BLaER1 treated with 17β-estradiol and CSF1 and Interleukin-3, amounts not matched to agents 10 nM and 100 nM (cell line): ENCODE measurements around the gene ELK4.

Source experiments
- H3K27ac ChIP-seq, 11 experiments: shearing (Covaris generic); formaldehyde crosslinking; 2 replicates each; pipeline ENCODE4 v1.8.1; 2022
- H3K27me3 ChIP-seq, 11 experiments: shearing (Covaris generic); formaldehyde crosslinking; 2 replicates each; pipeline ENCODE4 v1.8.1; 2022
- H3K36me3 ChIP-seq, 11 experiments: shearing (Covaris generic); formaldehyde crosslinking; 2 replicates each; pipeline ENCODE4 v1.8.1; 2022
- H3K4me1 ChIP-seq, 10 experiments: shearing (Covaris generic); formaldehyde crosslinking; 2 replicates each; pipeline ENCODE4 v1.8.1; 2022
- H3K4me2 ChIP-seq, 11 experiments: shearing (Covaris generic); formaldehyde crosslinking; 2 replicates each; pipeline ENCODE4 v1.8.1; 2022
- H3K4me3 ChIP-seq, 10 experiments: shearing (Covaris generic); formaldehyde crosslinking; 2 replicates each; pipeline ENCODE4 v1.8.1; 2022
- H3K9ac ChIP-seq, 11 experiments: shearing (Covaris generic); formaldehyde crosslinking; 2 replicates each; pipeline ENCODE4 v1.8.1; 2022
- H3K9me3 ChIP-seq, 11 experiments: shearing (Covaris generic); formaldehyde crosslinking; replicated peaks in 1 of 11; 2 replicates each; pipeline ENCODE4 v1.8.1; 2022
- H4K20me1 ChIP-seq, 11 experiments: shearing (Covaris generic); formaldehyde crosslinking; 2 replicates each; pipeline ENCODE4 v1.8.1; 2022
- Cebpa-rat ChIP-seq, 11 experiments: shearing (Covaris generic); IDR thresholded peaks; 2 replicates each; pipeline ENCODE4 v1.8.1; 2022

The ELK4 gene

GRCh38 chr1:205627956-205628355 lies 3.9 kb downstream of the ELK4 start:
- no peaks in the 10 kb centered on the region for H3K9me3 ChIP-seq
- H4K20me1 ChIP-seq: peaks cover 41 to 80% (median 70%) of the 10 kb centered on the region in 11 experiments; a peak in 19 of 22 replicates
- no peak overlapping the region for H3K9ac ChIP-seq
- H3K4me1 ChIP-seq: peaks cover 34 to 66% (median 51%) of the 10 kb centered on the region in 10 experiments
- 0 out of 22 replicates have a peak overlapping the region, but pooled peaks of 1 of the 11 experiments have one; percentile 3 for H3K4me2 ChIP-seq
- H3K27ac ChIP-seq: no peak overlapping the region
- H3K27me3 ChIP-seq: no peaks in the 10 kb centered on the region
- no peak overlapping the region for H3K4me3 ChIP-seq
- TF ChIP-seq Cebpa-rat (IDR thresholded peaks at IDR 0.05): no peak
- peaks cover 9 to 50% (median 38%) of the 10 kb centered on the region in 11 experiments for H3K36me3 ChIP-seq

GRCh38 chr1:205626216-205626615 lies 5.6 kb downstream of the ELK4 start:
- Histone ChIP-seq H3K4me2 (peak overlapping the region; percentile 41 to 86 (median 64)), H3K4me1 (peaks cover 27 to 59% (median 44%) of the 10 kb centered on the region in 10 experiments), H3K9me3 (no peaks in the 10 kb centered on the region), H3K9ac (peak overlapping the region in 5 of 11 experiments; percentile 4 to 31 (median 16); a peak in 5 of 22 replicates), H3K27ac (peak overlapping the region in 10 of 11 experiments; percentile 17 to 59 (median 33); a peak in 13 of 22 replicates), H4K20me1 (peaks cover 41 to 96% (median 70%) of the 10 kb centered on the region in 11 experiments; a peak in 19 of 22 replicates), H3K4me3 (peak overlapping the region in 1 of 10 experiments; percentile 11; a peak in 1 of 20 replicates), H3K27me3 (no peaks in the 10 kb centered on the region), H3K36me3 (peaks cover 26 to 67% (median 55%) of the 10 kb centered on the region in 11 experiments)
- TF ChIP-seq Cebpa-rat (IDR thresholded peaks at IDR 0.05): no peak

GRCh38 chr1:205623646-205624045 lies 8.2 kb downstream of the ELK4 start:
- no peak for TF ChIP-seq Cebpa-rat (IDR thresholded peaks at IDR 0.05)
- peaks cover 14 to 40% (median 30%) of the 10 kb centered on the region in 10 experiments for H3K4me1 ChIP-seq
- H3K27ac ChIP-seq: no peak overlapping the region
- H3K27me3 ChIP-seq: no peaks in the 10 kb centered on the region
- H3K9me3 ChIP-seq: no peaks in the 10 kb centered on the region
- H3K9ac ChIP-seq: no peak overlapping the region
- no peak overlapping the region for H3K4me2 ChIP-seq
- peaks cover 41 to 98% (median 69%) of the 10 kb centered on the region in 11 experiments; a peak in 20 of 22 replicates for H4K20me1 ChIP-seq
- H3K4me3 ChIP-seq: no peak overlapping the region
- peaks cover 50 to 87% (median 73%) of the 10 kb centered on the region in 11 experiments for H3K36me3 ChIP-seq

GRCh38 chr1:205620269-205620668 lies 11.5 kb downstream of the ELK4 start:
- Histone ChIP-seq H3K27ac (no peak overlapping the region), H3K36me3 (peaks cover 84 to 98% (median 94%) of the 10 kb centered on the region in 11 experiments), H4K20me1 (peaks cover 20 to 91% (median 54%) of the 10 kb centered on the region in 11 experiments; a peak in 20 of 22 replicates)

GRCh38 chr1:205619376-205619775 lies 12.4 kb downstream of the ELK4 start:
- peaks cover 0 to 5% (median under 1%) of the 10 kb centered on the region in 10 experiments; a peak in 3 of 20 replicates for H3K4me1 ChIP-seq
- no peak for TF ChIP-seq Cebpa-rat (IDR thresholded peaks at IDR 0.05)
- H3K4me3 ChIP-seq: no peak overlapping the region
- H3K36me3 ChIP-seq: peaks cover 93 to 100% (median 99%) of the 10 kb centered on the region in 11 experiments
- no peaks in the 10 kb centered on the region for H3K27me3 ChIP-seq
- H4K20me1 ChIP-seq: peaks cover 11 to 82% (median 45%) of the 10 kb centered on the region in 11 experiments; a peak in 20 of 22 replicates
- no peak overlapping the region for H3K9ac ChIP-seq
- H3K4me2 ChIP-seq: no peak overlapping the region
- no peaks in the 10 kb centered on the region for H3K9me3 ChIP-seq
- no peak overlapping the region for H3K27ac ChIP-seq

More at GRCh38 chr1:205620269-205620668, 11.5 kb downstream of the ELK4 start:
- no peak overlapping the region for H3K4me2 ChIP-seq
- TF ChIP-seq Cebpa-rat (IDR thresholded peaks at IDR 0.05): no peak
- H3K4me1 ChIP-seq: peaks cover 0 to 14% (median 8%) of the 10 kb centered on the region in 10 experiments; a peak in 17 of 20 replicates
- H3K4me3 ChIP-seq: no peak overlapping the region
- H3K27me3 ChIP-seq: no peaks in the 10 kb centered on the region
- no peak overlapping the region for H3K9ac ChIP-seq
- H3K9me3 ChIP-seq: no peaks in the 10 kb centered on the region

- H4K20me1 ChIP-seq: peaks cover 4 to 75% (median 32%) of the 10 kb centered on the region in 11 experiments; a peak in 17 of 22 replicates
- TF ChIP-seq Cebpa-rat (IDR thresholded peaks at IDR 0.05): no peak
- no peak overlapping the region for H3K4me2 ChIP-seq
Measured at GRCh38 chr1:205616563-205617293, 15.1 kb downstream of the ELK4 start.

GRCh38 chr1:205615789-205616188 lies 16.0 kb downstream of the ELK4 start:
- Histone ChIP-seq H3K4me2 (no peak overlapping the region), H3K9ac (no peak overlapping the region), H3K4me3 (no peak overlapping the region), H3K9me3 (no peaks in the 10 kb centered on the region), H3K4me1 (peaks cover 0 to 17% (median 9%) of the 10 kb centered on the region in 10 experiments; a peak in 13 of 20 replicates), H3K27ac (no peak overlapping the region), H3K36me3 (peaks cover 86 to 100% (median 97%) of the 10 kb centered on the region in 11 experiments), H3K27me3 (no peaks in the 10 kb centered on the region), H4K20me1 (peaks cover 4 to 77% (median 32%) of the 10 kb centered on the region in 11 experiments; a peak in 17 of 22 replicates)
- no peak for TF ChIP-seq Cebpa-rat (IDR thresholded peaks at IDR 0.05)

More at GRCh38 chr1:205616563-205617293, 15.1 kb downstream of the ELK4 start:
- Histone ChIP-seq H3K27me3 (no peaks in the 10 kb centered on the region), H3K9me3 (no peaks in the 10 kb centered on the region), H3K36me3 (peaks cover 95 to 100% (median 99%) of the 10 kb centered on the region in 11 experiments), H3K4me1 (peaks cover 0 to 7% (median under 1%) of the 10 kb centered on the region in 10 experiments; a peak in 8 of 20 replicates), H3K9ac (no peak overlapping the region), H3K4me3 (no peak overlapping the region), H3K27ac (no peak overlapping the region)

- peaks cover 0 to 33% (median 17%) of the 10 kb centered on the region in 10 experiments; a peak in 13 of 20 replicates for H3K4me1 ChIP-seq
- no peak overlapping the region for H3K9ac ChIP-seq
- H4K20me1 ChIP-seq: peaks cover 0 to 69% (median 21%) of the 10 kb centered on the region in 11 experiments; a peak in 13 of 22 replicates
- H3K27ac ChIP-seq: no peak overlapping the region
- no peak for TF ChIP-seq Cebpa-rat (IDR thresholded peaks at IDR 0.05)
- no peak overlapping the region for H3K4me2 ChIP-seq
- no peaks in the 10 kb centered on the region for H3K27me3 ChIP-seq
- no peaks in the 10 kb centered on the region for H3K9me3 ChIP-seq
- no peak overlapping the region for H3K4me3 ChIP-seq
- H3K36me3 ChIP-seq: peaks cover 69 to 100% (median 93%) of the 10 kb centered on the region in 11 experiments
Measured at GRCh38 chr1:205613854-205614412, 17.9 kb downstream of the ELK4 start.

GRCh38 chr1:205612556-205612955 lies 19.3 kb downstream of the ELK4 start:
- Histone ChIP-seq H3K27ac (no peak overlapping the region), H3K4me1 (peaks cover 0 to 33% (median 17%) of the 10 kb centered on the region in 10 experiments; a peak in 13 of 20 replicates), H3K9me3 (no peaks in the 10 kb centered on the region), H4K20me1 (peaks cover 0 to 59% (median 14%) of the 10 kb centered on the region in 11 experiments; a peak in 11 of 22 replicates), H3K36me3 (peaks cover 58 to 100% (median 93%) of the 10 kb centered on the region in 11 experiments), H3K27me3 (no peaks in the 10 kb centered on the region), H3K4me3 (no peak overlapping the region), H3K9ac (no peak overlapping the region), H3K4me2 (no peak overlapping the region)
- no peak for TF ChIP-seq Cebpa-rat (IDR thresholded peaks at IDR 0.05)
